Measurements from ENCODE around the gene VTA1.
"Not testable (repeated sequence)": the region's sequence is repeated elsewhere in the genome, so short reads cannot be mapped to it uniquely, and the experiment has no call there.

The VTA1 gene

GRCh38 chr6:142146828-142147662 is at the start of gene VTA1, which contains the start of gene NMBR:
TSS of gene VTA1 (plus strand) at chr6:142147263. CDS start at chr6:142147288, 25 bp downstream.
TSS of gene NMBR (minus strand) at chr6:142147122. CDS start at chr6:142088658, 58,464 bp downstream.
- in situ Hi-C loops (cut with HindIII; ENCODE audit: low sequenced_read_pairs) = loop anchor here (5.0 kb wide), 1 partner anchor 70 kb away; no protein-coding TSS in a partner anchor

- in situ Hi-C loops (cut with HindIII; ENCODE audit: low sequenced_read_pairs) = not testable (repeated sequence)
These were observed 42.2 kb upstream of the VTA1 start for GRCh38 chr6:142104820-142105219.

- in situ Hi-C loops (cut with HindIII; ENCODE audit: low sequenced_read_pairs) = loop anchor here (5.0 kb wide), 1 partner anchor 34 kb away; no protein-coding TSS in a partner anchor
These were observed 36.2 kb upstream of the VTA1 start for GRCh38 chr6:142110820-142111219.

- in situ Hi-C loops (cut with HindIII; ENCODE audit: low sequenced_read_pairs) = loop anchor here (5.0 kb wide), 1 partner anchor 35 kb away; no protein-coding TSS in a partner anchor
These were observed 34.5 kb upstream of the VTA1 start for GRCh38 chr6:142112451-142113061.

GRCh38 chr6:142117366-142117765 is 29.7 kb upstream of the VTA1 start:
- in situ Hi-C loops (cut with HindIII; ENCODE audit: low sequenced_read_pairs) = no loop called here

GRCh38 chr6:142118328-142118727 is 28.7 kb upstream of the VTA1 start:
- in situ Hi-C loops (cut with HindIII; ENCODE audit: low sequenced_read_pairs) = no loop called here

- in situ Hi-C loops (cut with HindIII; ENCODE audit: low sequenced_read_pairs) = no loop called here
These were observed 28.1 kb upstream of the VTA1 start for GRCh38 chr6:142118925-142119324.

GRCh38 chr6:142121342-142121741 is 25.7 kb upstream of the VTA1 start:
- in situ Hi-C loops (cut with HindIII; ENCODE audit: low sequenced_read_pairs) = no loop called here

GRCh38 chr6:142130814-142131213 is 16.2 kb upstream of the VTA1 start:
- in situ Hi-C loops (cut with HindIII; ENCODE audit: low sequenced_read_pairs) = no loop called here

GRCh38 chr6:142132625-142133024 is 14.4 kb upstream of the VTA1 start, which contains the start of gene GJE1:
TSS of gene GJE1 (plus strand) at chr6:142132925. CDS start at chr6:142133159, 234 bp downstream.
- in situ Hi-C loops (cut with HindIII; ENCODE audit: low sequenced_read_pairs) = no loop called here

GRCh38 chr6:142138876-142139275 is 8.2 kb upstream of the VTA1 start:
- in situ Hi-C loops (cut with HindIII; ENCODE audit: low sequenced_read_pairs) = no loop called here

GRCh38 chr6:142141531-142141930 is 5.5 kb upstream of the VTA1 start:
- in situ Hi-C loops (cut with HindIII; ENCODE audit: low sequenced_read_pairs) = not testable (repeated sequence)

GRCh38 chr6:142152746-142153145 is 5.7 kb downstream of the VTA1 start:
- in situ Hi-C loops (cut with HindIII; ENCODE audit: low sequenced_read_pairs) = loop anchor here (25.0 kb wide), 1 partner anchor 235 kb away; no protein-coding TSS in a partner anchor

- in situ Hi-C loops (cut with HindIII; ENCODE audit: low sequenced_read_pairs) = loop anchor here (25.0 kb wide), 1 partner anchor 234 kb away; no protein-coding TSS in a partner anchor
These were observed 6.1 kb downstream of the VTA1 start for GRCh38 chr6:142153196-142153595.

- in situ Hi-C loops (cut with HindIII; ENCODE audit: low sequenced_read_pairs) = loop anchor here (25.0 kb wide), 1 partner anchor 233 kb away; no protein-coding TSS in a partner anchor
These were observed 7.3 kb downstream of the VTA1 start for GRCh38 chr6:142154336-142154735.

- in situ Hi-C loops (cut with HindIII; ENCODE audit: low sequenced_read_pairs) = loop anchor here (25.0 kb wide), 1 partner anchor 232 kb away; no protein-coding TSS in a partner anchor
These were observed 8.0 kb downstream of the VTA1 start for GRCh38 chr6:142155091-142155490.

- in situ Hi-C loops (cut with HindIII; ENCODE audit: low sequenced_read_pairs) = loop anchor here (25.0 kb wide), 1 partner anchor 231 kb away; no protein-coding TSS in a partner anchor
These were observed 9.1 kb downstream of the VTA1 start for GRCh38 chr6:142155895-142156757.

- in situ Hi-C loops (cut with HindIII; ENCODE audit: low sequenced_read_pairs) = loop anchor here (25.0 kb wide), 1 partner anchor 231 kb away; no protein-coding TSS in a partner anchor
These were observed 9.7 kb downstream of the VTA1 start for GRCh38 chr6:142156758-142157068.

- in situ Hi-C loops (cut with HindIII; ENCODE audit: low sequenced_read_pairs) = loop anchor here (25.0 kb wide), 1 partner anchor 225 kb away; no protein-coding TSS in a partner anchor
These were observed 15.7 kb downstream of the VTA1 start for GRCh38 chr6:142162780-142163179.

- in situ Hi-C loops (cut with HindIII; ENCODE audit: low sequenced_read_pairs) = loop anchor here (25.0 kb wide), 1 partner anchor 222 kb away; no protein-coding TSS in a partner anchor
These were observed 18.2 kb downstream of the VTA1 start for GRCh38 chr6:142165227-142165626.
